HG03342 (cell line): Measurements from ENCODE around the gene SLC38A3.

Experiments
- ATAC-seq: cut with Tn5 transposase; IDR thresholded peaks from one replicate; pipeline ENCODE4 v1.9.1; 2021; ENCODE audit warnings: mild to moderate bottlenecking, moderate library complexity; ENCODE audit not compliant: unreplicated experiment

Gene SLC38A3

GRCh38 chr3:50190936-50191660 lies 14.0 kb upstream of the SLC38A3 start, which contains the start of gene GNAT1:
TSS of gene GNAT1 (plus strand) at chr3:50191610. CDS start at chr3:50191726, 116 bp downstream.
- no peak for ATAC-seq

GRCh38 chr3:50192124-50192523 lies 12.9 kb upstream of the SLC38A3 start:
- no peak for ATAC-seq

GRCh38 chr3:50192689-50193141 lies 12.4 kb upstream of the SLC38A3 start:
- ATAC-seq, result no peak

GRCh38 chr3:50193286-50193685 lies 11.8 kb upstream of the SLC38A3 start:
- ATAC-seq, result no peak

GRCh38 chr3:50193746-50194127 lies 11.3 kb upstream of the SLC38A3 start:
- ATAC-seq, result no peak

GRCh38 chr3:50194128-50194902 lies 10.8 kb upstream of the SLC38A3 start:
- ATAC-seq, result no peak

- ATAC-seq, result no peak
These were observed 10.1 kb upstream of the SLC38A3 start for GRCh38 chr3:50194903-50195500.

- no peak for ATAC-seq
These were observed 9.4 kb upstream of the SLC38A3 start for GRCh38 chr3:50195501-50196252.

- no peak for ATAC-seq
These were observed 8.7 kb upstream of the SLC38A3 start for GRCh38 chr3:50196253-50196801.

- ATAC-seq, result no peak
These were observed 3.3 kb upstream of the SLC38A3 start for GRCh38 chr3:50201573-50202315.

GRCh38 chr3:50202353-50203112 lies 2.5 kb upstream of the SLC38A3 start:
- no peak for ATAC-seq

GRCh38 chr3:50203113-50203808 lies 1.8 kb upstream of the SLC38A3 start:
- ATAC-seq, result no peak

GRCh38 chr3:50203809-50204803 lies 965 bp upstream of the SLC38A3 start:
- no peak for ATAC-seq

- ATAC-seq, result no peak
These were observed 574 bp downstream of the SLC38A3 start for GRCh38 chr3:50205413-50206276.

- no peak for ATAC-seq
These were observed 2.4 kb downstream of the SLC38A3 start for GRCh38 chr3:50207359-50208042.
